H4 (cell line): ENCODE measurements around the gene VARS2. TPM values are rescaled to one million over a fixed set of nuclear protein-coding genes. Genes with fewer than 3 reads are reported as not detected.
"Not testable (repeated sequence)": the region's sequence is repeated elsewhere in the genome, so short reads cannot be mapped to it uniquely, and the experiment has no call there.

Experiments used
- DNase-seq: peaks from one replicate; pipeline ENCODE4 v3.0.0-alpha.2; 2015; ENCODE audit warnings: low spot score
- total RNA-seq: library from RNA; depleted of rRNA; stranded (reverse); fragments of >200 nt; shearing (Covaris generic); gene quantifications from 2 replicates; pipeline ENCODE4 v1.2.3, GENCODE V29; 2014; rRNA removed

Gene VARS2
- total RNA-seq, 1 experiment from 2014 or later: 10.5 TPM

- no peak for DNase-seq
Observed at GRCh38 chr6:30962716-30963115, 48.7 kb downstream of the VARS2 start.

GRCh38 chr6:30963641-30964040 is 49.6 kb downstream of the VARS2 start:
- no peak for DNase-seq

DNA sequence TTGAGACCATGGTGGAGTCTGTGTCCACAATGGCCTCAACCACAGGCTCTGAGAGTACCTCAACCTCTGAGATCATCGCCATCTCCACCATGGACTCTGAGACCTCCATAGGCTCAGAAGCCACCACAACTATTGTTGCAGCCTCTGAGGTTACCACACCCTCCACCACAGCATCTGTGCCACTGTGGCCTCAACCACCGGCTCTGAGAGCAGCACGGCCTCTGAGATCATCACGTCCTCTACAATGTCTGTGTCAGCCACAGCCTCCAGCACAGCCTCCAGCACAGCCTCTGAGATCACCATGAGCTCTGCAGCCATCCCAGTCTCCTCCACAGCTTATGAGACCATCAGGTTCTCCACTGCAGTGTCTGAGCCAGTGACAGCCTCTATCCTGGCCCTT is 50.0 kb downstream of the VARS2 start:
- peak; percentile 29 for DNase-seq

DNA sequence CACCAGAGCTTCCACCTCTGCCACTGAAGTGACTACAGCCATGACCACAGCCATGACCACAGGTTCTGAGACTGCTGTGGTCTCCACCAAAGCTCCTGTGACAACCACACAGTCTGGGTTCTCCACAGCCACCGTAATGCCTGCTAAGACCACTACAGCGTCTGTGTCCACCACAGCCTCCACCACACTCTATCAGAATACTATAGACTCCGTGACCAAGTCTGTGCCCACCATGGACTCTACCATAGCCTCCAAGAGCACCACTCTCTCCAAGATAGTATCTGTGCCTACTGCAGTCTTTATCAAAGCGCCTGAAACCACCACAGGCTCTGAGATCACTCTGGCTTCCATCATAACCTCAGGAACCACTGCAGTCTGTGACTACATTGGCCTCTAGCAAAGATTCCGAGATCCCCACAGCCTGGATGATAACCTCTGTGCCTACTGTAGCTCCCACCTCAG is 51.1 kb downstream of the VARS2 start:
- DNase-seq: no peak

- DNase-seq: no peak
Observed at GRCh38 chr6:30966154-30966553, 52.1 kb downstream of the VARS2 start.

- not testable (repeated sequence) for DNase-seq
Observed at GRCh38 chr6:30969171-30969570, 55.1 kb downstream of the VARS2 start.

DNA sequence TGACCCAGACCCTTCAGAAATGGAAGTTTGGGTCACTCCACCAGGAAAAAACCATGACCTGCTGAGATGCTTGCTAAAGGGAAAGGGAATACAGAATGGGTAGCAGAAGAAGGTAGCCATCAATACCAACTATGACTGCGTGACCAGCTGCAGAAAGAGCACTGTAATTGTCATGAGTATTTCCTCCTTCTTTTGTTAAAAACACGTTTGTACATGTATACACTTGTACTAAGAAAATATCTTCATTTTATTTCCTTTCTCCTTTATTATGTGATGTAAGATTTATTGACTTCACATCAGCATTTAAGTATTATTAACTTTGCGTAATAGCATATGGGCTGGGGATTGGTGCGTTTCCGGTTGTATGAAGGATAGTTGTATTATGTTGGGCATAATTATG is 56.9 kb downstream of the VARS2 start:
- no peak for DNase-seq

DNA sequence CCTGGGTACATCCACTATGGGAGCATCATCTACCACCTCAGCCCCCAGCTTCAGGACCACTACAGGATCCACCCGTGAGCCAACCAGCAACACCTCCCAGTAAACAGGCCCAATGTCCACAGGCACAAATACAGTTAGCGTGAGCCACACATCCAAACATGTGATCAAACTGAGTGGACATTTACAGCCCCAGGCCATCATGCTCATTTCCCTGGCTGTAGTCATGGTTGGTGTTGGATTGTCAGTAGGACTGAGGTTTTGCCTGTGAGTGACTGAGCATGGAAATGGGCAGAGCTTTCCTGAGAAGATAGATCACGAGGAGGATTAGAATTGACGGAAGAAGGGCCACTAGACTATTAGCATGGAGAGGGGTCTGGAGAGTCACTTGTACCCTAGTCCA is 58.8 kb downstream of the VARS2 start:
- DNase-seq: no peak

DNA sequence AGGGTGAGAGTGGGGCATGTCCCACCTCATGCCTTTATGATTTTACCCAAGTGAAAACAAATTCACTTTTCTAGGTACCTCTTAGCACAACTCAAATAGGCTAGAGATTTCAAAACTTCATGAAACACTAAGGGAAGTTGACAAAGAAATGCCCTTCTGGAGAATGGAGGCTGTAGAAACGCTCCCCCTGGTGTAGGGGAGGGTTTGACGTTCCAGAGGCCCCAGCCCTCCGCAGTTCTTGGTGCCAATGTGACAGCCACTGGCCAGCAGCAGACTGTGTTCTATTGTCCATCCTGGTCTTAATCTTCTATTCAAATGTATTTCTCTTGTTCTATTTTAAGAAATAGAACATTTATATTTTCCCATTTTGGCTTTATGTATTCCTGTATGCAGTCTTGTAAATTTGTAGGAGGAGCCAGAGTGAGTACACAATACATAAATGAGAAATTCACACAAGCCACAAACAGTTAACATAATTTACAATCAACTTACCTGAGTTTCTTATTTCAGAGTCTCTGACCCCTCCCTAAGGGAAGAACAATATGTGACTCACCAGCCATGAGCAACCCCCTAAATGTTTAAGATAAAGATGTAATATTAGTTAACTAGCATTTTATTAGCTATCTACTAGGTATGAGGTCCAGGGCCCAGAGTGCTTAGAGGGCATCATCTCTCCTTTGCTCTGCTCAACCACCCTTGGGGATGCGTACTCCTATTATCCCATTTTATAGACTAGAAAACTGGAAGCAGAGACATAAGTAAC is 60.6 kb downstream of the VARS2 start:
- no peak for DNase-seq

Other genes starting within 250 kb of the VARS2 start
- 29.9 and 32.6 TPM in 2 replicates for gene DHX16, start 241.2 kb upstream of the VARS2 start, total RNA-seq
- gene PPP1R18, start 227.6 kb upstream of the VARS2 start, total RNA-seq: 49.9 and 50.9 TPM in 2 replicates
- 15.0 and 20.1 TPM in 2 replicates for gene NRM, start 223.3 kb upstream of the VARS2 start, total RNA-seq
- gene MDC1, start 197.0 kb upstream of the VARS2 start, total RNA-seq: 7.8 and 8.7 TPM in 2 replicates
- 1,333 and 1,508 TPM in 2 replicates for gene TUBB, start 193.9 kb upstream of the VARS2 start, total RNA-seq
- gene FLOT1, start 171.6 kb upstream of the VARS2 start, total RNA-seq: 206 and 213 TPM in 2 replicates
- gene IER3, start 169.7 kb upstream of the VARS2 start, total RNA-seq: 53.1 and 58.9 TPM in 2 replicates
- gene DDR1, start 29.7 kb upstream of the VARS2 start, total RNA-seq: 16.0 and 30.1 TPM in 2 replicates
- gene GTF2H4, start 6.0 kb upstream of the VARS2 start, total RNA-seq: 8.4 and 8.5 TPM in 2 replicates
- gene SFTA2, start 17.9 kb downstream of the VARS2 start, total RNA-seq: not detected in 2 replicates
- gene MUCL3, start 26.7 kb downstream of the VARS2 start, total RNA-seq: not detected in 2 replicates
- gene MUC21, start 69.5 kb downstream of the VARS2 start, total RNA-seq: not detected in 2 replicates
- gene MUC22, start 96.2 kb downstream of the VARS2 start, total RNA-seq: not detected in 2 replicates
- not detected in 2 replicates for gene C6orf15, start 198.3 kb downstream of the VARS2 start, total RNA-seq
- 0.06 and 0.35 TPM in 2 replicates for gene PSORS1C1, start 200.6 kb downstream of the VARS2 start, total RNA-seq
- gene CDSN, start 206.2 kb downstream of the VARS2 start, total RNA-seq: not detected in 2 replicates
- gene PSORS1C2, start 224.8 kb downstream of the VARS2 start, total RNA-seq: not detected in 2 replicates
- 12.6 and 12.7 TPM in 2 replicates for gene CCHCR1, start 243.6 kb downstream of the VARS2 start, total RNA-seq
- gene TCF19, start 244.4 kb downstream of the VARS2 start, total RNA-seq: 14.7 and 18.8 TPM in 2 replicates